Activated CD4-positive, alpha-beta memory T cell treated with anti-CD3 and anti-CD28 coated beads, Interleukin-2, amount 10 ng/mL, durations not matched to agents 7 days and 5 days (primary cell): ENCODE results near the gene FOXC1. TPM values are rescaled to one million over a fixed set of nuclear protein-coding genes. Genes with fewer than 3 reads are reported as not detected.

Experiments used
- CTCF ChIA-PET: fragments of 350-600 bp; sonication (Branson Sonifier 250); formaldehyde crosslinking; loops from one replicate; lab custom pipeline; 2021; ENCODE audit warnings: antibody characterized with exemption, inconsistent platforms; lab: Charles Lee
- POLR2A ChIA-PET: fragments of 350-600 bp; sonication (Branson Sonifier 250); formaldehyde crosslinking; loops from one replicate; lab custom pipeline; 2021; ENCODE audit warnings: antibody characterized with exemption; lab: Charles Lee
- DNase-seq: peaks from one replicate; pipeline ENCODE4 v3.0.0-alpha.2; 2020
- H3K27ac Mint-ChIP-seq: one replicate; pipeline ENCODE4 v1.8.0; 2021; ENCODE audit warnings: mild to moderate bottlenecking, mixed read lengths
- H3K27me3 Mint-ChIP-seq: one replicate; pipeline ENCODE4 v1.8.0; 2021; ENCODE audit warnings: mixed read lengths
- H3K36me3 Mint-ChIP-seq: one replicate; pipeline ENCODE4 v1.8.0; 2021; ENCODE audit warnings: low read depth, mixed read lengths
- H3K4me1 Mint-ChIP-seq: one replicate; pipeline ENCODE4 v1.8.0; 2021; ENCODE audit warnings: mixed read lengths
- H3K4me3 Mint-ChIP-seq: one replicate; pipeline ENCODE4 v1.8.0; 2021; ENCODE audit warnings: mild to moderate bottlenecking, mixed read lengths
- H3K9me3 Mint-ChIP-seq: one replicate; pipeline ENCODE4 v1.8.0; 2021; ENCODE audit warnings: mixed read lengths
- total RNA-seq, 2 experiments: library from RNA; stranded (reverse); gene quantifications; one replicate each; pipeline ENCODE4 v1.2.3, GENCODE V29; 2021

The FOXC1 gene
- total RNA-seq, 2 experiments from 2014 or later = 0.08 TPM; not detected in 1

DNA sequence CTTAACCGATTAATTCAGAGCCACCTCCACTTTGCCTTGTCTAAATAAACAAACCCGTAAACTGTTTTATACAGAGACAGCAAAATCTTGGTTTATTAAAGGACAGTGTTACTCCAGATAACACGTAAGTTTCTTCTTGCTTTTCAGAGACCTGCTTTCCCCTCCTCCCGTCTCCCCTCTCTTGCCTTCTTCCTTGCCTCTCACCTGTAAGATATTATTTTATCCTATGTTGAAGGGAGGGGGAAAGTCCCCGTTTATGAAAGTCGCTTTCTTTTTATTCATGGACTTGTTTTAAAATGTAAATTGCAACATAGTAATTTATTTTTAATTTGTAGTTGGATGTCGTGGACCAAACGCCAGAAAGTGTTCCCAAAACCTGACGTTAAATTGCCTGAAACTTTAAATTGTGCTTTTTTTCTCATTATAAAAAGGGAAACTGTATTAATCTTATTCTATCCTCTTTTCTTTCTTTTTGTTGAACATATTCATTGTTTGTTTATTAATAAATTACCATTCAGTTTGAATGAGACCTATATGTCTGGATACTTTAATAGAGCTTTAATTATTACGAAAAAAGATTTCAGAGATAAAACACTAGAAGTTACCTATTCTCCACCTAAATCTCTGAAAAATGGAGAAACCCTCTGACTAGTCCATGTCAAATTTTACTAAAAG, 2.7 kb downstream of the FOXC1 start:
- CTCF ChIA-PET = interaction anchor here (0.5 to 3.5 kb wide), 5 partner anchors 16 to 1515 kb away, joined by 3 to 14 read pairs (median 4); no protein-coding TSS in a partner anchor
- peak overlapping the region; percentile 68 for H3K4me3 Mint-ChIP-seq
- H3K9me3 Mint-ChIP-seq = no peaks in the 10 kb centered on the region

DNA sequence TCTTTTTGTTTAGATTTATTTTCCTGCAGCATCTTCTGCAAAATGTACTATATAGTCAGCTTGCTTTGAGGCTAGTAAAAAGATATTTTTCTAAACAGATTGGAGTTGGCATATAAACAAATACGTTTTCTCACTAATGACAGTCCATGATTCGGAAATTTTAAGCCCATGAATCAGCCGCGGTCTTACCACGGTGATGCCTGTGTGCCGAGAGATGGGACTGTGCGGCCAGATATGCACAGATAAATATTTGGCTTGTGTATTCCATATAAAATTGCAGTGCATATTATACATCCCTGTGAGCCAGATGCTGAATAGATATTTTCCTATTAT, 3.2 kb downstream of the FOXC1 start:
- Mint-ChIP-seq H3K27me3 (peaks cover 64% of the 10 kb centered on the region), H3K9me3 (no peaks in the 10 kb centered on the region), H3K4me1 (peaks cover 24% of the 10 kb centered on the region), H3K27ac (no peak overlapping the region), H3K4me3 (no peak overlapping the region), H3K36me3 (peaks cover 7% of the 10 kb centered on the region)
- ChIA-PET POLR2A (interaction anchor here (1.5 kb wide), 1 partner anchor 13 kb away, joined by 3 read pairs; no protein-coding TSS in a partner anchor), CTCF (interaction anchor here (1.8 to 3.5 kb wide), 2 partner anchors 17 to 89 kb away, joined by 6 to 14 read pairs; no protein-coding TSS in a partner anchor)
- no peak for DNase-seq

More for the DNA sequence above, 2.7 kb downstream of the FOXC1 start:
- POLR2A ChIA-PET = interaction anchor here (0.7 to 1.5 kb wide), 3 partner anchors 12 to 88 kb away, joined by 3 to 4 read pairs (median 3); no protein-coding TSS in a partner anchor
- peak overlapping the region; percentile 56 for H3K27ac Mint-ChIP-seq
- DNase-seq = no peak
- H3K4me1 Mint-ChIP-seq = peaks cover 29% of the 10 kb centered on the region
- H3K36me3 Mint-ChIP-seq = peaks cover 7% of the 10 kb centered on the region
- peaks cover 64% of the 10 kb centered on the region for H3K27me3 Mint-ChIP-seq

DNA sequence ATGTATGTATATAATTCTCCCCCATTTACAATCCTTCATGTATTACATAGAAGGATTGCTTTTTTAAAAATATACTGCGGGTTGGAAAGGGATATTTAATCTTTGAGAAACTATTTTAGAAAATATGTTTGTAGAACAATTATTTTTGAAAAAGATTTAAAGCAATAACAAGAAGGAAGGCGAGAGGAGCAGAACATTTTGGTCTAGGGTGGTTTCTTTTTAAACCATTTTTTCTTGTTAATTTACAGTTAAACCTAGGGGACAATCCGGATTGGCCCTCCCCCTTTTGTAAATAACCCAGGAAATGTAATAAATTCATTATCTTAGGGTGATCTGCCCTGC, 3.6 kb downstream of the FOXC1 start:
- Mint-ChIP-seq H3K9me3 (no peaks in the 10 kb centered on the region), H3K27me3 (peaks cover 64% of the 10 kb centered on the region), H3K36me3 (peaks cover 7% of the 10 kb centered on the region), H3K4me3 (no peak overlapping the region), H3K27ac (no peak overlapping the region), H3K4me1 (peaks cover 23% of the 10 kb centered on the region)
- ChIA-PET CTCF (interaction anchor here (3.5 kb wide), 1 partner anchor 17 kb away, joined by 14 read pairs; no protein-coding TSS in a partner anchor), POLR2A (no interaction called here)
- no peak for DNase-seq

DNA sequence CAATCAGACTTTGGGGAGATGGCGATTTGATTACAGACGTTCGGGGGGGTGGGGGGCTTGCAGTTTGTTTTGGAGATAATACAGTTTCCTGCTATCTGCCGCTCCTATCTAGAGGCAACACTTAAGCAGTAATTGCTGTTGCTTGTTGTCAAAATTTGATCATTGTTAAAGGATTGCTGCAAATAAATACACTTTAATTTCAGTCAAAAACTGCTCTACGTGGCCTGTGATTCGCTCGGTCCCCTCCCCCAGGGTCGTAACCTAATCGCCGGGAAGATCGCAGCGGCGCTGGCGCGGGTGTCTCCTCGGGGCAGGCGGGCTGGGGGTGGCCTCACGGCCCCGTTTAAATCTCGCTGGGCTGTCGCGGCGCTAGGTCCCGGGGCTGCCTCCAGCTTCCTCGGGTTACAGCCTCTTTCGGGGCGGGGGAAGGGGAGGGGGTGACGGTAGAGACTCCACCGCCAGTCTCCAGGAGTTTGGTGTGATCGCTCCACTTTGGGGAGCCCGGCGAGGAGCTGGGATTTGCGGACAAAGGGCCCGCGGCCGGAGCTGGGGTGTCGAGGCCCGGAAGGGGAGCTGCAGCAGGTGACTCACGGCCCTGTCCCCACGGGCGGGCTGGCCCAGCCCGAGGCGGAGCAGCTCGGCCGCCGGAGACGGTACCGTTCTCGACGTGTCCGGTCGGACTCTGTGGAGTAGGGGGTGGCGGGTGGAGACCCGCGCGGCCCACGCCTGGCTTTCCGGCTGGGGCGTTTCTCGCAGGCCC, 4.2 kb downstream of the FOXC1 start:
- Mint-ChIP-seq H3K4me3 (no peak overlapping the region), H3K9me3 (no peaks in the 10 kb centered on the region), H3K36me3 (peaks cover 4% of the 10 kb centered on the region), H3K27me3 (peaks cover 63% of the 10 kb centered on the region), H3K4me1 (peaks cover 18% of the 10 kb centered on the region), H3K27ac (no peak overlapping the region)
- no peak for DNase-seq
- CTCF ChIA-PET = interaction anchor here (1.0 kb wide), 1 partner anchor 1020 kb away, joined by 4 read pairs; no protein-coding TSS in a partner anchor
- POLR2A ChIA-PET = interaction anchor here (1.8 kb wide), 1 partner anchor 11 kb away, joined by 7 read pairs; no protein-coding TSS in a partner anchor

DNA sequence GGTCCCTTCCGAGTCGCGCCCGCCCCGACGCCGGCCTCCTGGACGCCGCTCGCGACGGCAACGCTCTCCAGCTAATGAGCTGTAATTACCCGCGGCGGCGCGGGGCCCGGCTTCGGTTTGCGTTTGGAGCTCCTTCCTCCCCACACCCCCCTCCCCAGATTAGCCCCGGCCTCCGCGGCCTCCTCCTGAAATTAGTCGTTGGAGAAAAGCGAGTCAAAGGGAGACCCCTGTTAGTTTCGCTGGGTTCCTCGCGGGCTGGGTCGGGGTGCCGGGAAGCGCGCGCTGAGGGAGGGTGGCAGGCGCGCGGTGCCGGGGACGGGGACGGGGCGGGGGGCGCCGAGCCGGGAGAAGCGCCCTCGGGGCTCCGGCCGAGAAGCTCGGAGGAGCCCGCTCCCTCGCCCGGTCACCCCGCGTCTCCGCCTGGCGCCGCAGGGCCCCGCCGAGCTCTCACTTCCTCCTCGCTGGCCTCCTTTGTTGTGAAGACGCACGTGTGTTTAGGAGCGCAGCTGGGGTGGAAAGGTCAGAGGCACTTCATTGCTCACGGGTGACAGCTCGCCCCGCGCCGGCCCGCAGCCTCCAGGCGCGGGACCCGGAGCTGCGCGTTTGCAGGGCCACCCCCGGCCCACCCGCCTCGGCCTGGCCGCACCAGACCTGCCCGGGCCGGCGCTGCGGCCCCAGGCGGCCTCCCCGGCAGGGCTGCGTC, 4.9 kb downstream of the FOXC1 start:
- Mint-ChIP-seq H3K36me3 (peaks cover 4% of the 10 kb centered on the region), H3K4me1 (peaks cover 16% of the 10 kb centered on the region), H3K27me3 (peaks cover 62% of the 10 kb centered on the region), H3K4me3 (no peak overlapping the region), H3K27ac (no peak overlapping the region), H3K9me3 (no peaks in the 10 kb centered on the region)
- ChIA-PET CTCF (interaction anchor here (1.0 kb wide), 1 partner anchor 1020 kb away, joined by 4 read pairs; no protein-coding TSS in a partner anchor), POLR2A (interaction anchor here (1.8 kb wide), 1 partner anchor 10 kb away, joined by 7 read pairs; no protein-coding TSS in a partner anchor)
- no peak for DNase-seq

DNA sequence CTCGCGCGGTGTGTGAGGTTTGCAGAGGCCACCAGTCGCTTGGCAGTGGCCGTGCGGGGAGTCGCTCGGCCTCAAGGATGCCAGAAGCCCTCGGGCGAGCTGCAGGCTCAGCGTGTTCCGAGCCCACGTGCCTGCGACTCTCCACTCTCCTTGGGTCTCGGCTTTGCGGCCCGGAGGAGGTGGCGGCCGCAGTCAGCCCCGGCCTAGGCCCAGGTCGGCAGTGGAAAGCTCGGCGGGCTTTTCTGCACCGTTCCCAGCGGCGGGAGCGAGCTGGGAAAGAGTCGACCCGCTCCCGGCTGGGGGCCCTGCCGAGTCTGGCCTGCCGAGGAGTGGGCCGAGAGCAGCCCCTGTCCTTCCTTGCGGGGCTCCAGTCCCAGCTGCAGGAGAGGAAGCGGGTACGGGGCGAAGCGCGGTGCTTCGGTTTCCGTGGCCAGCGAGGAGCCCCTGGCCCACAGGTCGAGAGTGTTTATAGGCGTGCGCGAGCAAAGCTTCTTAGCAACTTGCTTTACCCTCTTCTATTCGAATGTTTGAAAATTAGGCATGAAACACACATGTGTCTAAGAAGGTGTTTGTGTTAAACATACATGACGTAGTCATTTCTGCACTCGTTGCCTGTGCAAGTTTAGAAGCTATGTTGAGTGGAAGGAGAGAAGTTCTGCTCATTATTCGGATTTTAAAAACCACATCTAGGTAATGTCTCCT, 5.6 kb downstream of the FOXC1 start:
- no peak overlapping the region for H3K27ac Mint-ChIP-seq
- ChIA-PET CTCF (no interaction called here), POLR2A (interaction anchor here (1.8 kb wide), 1 partner anchor 10 kb away, joined by 7 read pairs; no protein-coding TSS in a partner anchor)
- DNase-seq = no peak
- H3K36me3 Mint-ChIP-seq = peaks cover 4% of the 10 kb centered on the region
- peaks cover 16% of the 10 kb centered on the region for H3K4me1 Mint-ChIP-seq
- peaks cover 65% of the 10 kb centered on the region for H3K27me3 Mint-ChIP-seq
- no peaks in the 10 kb centered on the region for H3K9me3 Mint-ChIP-seq
- no peak overlapping the region for H3K4me3 Mint-ChIP-seq

DNA sequence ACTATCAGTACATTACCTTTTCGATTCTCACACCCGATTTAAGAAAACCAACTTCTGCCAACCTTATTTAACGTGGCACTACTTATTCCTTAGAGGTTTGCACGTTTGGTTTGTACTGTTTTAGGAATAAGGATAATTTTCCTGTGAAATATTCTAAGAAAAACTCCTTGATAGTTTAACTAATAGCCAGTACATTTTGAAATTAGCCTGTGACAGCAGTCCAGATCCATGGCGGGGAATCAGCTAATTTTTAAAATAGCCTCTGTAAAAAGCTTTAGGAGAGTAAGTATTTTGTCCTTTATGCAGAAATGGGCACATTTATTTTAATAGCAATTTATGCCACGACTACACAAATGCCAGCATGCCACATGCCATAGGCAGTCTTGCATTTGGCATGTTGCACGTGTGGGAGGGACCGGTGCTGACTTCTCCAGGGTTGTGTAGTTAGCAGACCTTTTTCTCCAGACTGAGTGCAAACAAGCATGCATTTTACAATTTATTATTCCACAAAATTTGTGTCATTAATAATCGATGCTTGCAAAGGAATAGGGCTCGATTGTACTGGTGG, 6.2 kb downstream of the FOXC1 start:
- ChIA-PET POLR2A (no interaction called here), CTCF (interaction anchor here (1.1 kb wide), 1 partner anchor 20 kb away, joined by 3 read pairs; no protein-coding TSS in a partner anchor)
- no peaks in the 10 kb centered on the region for H3K9me3 Mint-ChIP-seq
- peaks cover 12% of the 10 kb centered on the region for H3K4me1 Mint-ChIP-seq
- peaks cover 62% of the 10 kb centered on the region for H3K27me3 Mint-ChIP-seq
- peaks cover 4% of the 10 kb centered on the region for H3K36me3 Mint-ChIP-seq
- no peak overlapping the region for H3K4me3 Mint-ChIP-seq
- DNase-seq = no peak
- H3K27ac Mint-ChIP-seq = no peak overlapping the region

DNA sequence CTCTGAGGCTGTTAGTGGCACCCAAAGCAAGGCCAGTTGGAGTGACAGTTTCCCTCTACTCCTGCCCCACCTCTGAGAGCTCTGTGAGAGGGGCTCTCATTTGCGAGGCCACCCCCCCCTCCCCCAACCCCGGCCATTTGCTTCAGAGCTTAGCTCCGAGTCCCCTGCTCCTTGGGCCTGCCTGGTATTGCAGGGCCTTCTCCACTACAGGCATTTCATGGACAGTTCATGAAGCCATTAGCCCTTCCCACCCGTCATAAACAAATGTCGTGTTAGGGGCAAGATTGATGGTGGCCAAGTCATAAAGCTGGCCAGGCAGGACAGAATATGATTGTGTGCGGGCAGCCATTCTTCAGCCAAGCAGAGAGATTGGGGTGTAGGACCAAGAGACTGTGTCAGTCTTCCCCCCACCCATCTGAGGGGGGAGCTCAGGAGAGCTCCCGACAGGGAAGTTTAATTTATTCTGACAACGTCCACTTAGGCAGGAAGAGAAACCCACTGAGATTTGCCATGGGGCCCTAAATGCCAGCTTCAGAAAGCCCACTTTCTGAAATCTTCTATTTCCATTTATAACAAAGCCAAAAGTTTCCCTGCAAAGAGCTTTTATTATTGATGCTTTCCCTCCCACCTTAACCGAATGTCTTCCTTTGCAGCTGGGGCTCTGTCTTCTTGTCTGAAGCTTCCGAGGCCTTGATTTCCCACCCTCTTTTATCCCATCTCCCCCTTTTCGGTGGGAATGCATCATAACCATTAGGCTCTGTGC, 7.2 kb downstream of the FOXC1 start:
- Mint-ChIP-seq H3K9me3 (no peaks in the 10 kb centered on the region), H3K4me1 (peaks cover 11% of the 10 kb centered on the region), H3K4me3 (no peak overlapping the region), H3K27ac (no peak overlapping the region), H3K36me3 (peaks cover 3% of the 10 kb centered on the region), H3K27me3 (peaks cover 68% of the 10 kb centered on the region)
- DNase-seq = no peak
- POLR2A ChIA-PET = no interaction called here
- CTCF ChIA-PET = interaction anchor here (1.0 to 1.1 kb wide), 2 partner anchors 21 to 1018 kb away, joined by 3 to 4 read pairs; no protein-coding TSS in a partner anchor

DNA sequence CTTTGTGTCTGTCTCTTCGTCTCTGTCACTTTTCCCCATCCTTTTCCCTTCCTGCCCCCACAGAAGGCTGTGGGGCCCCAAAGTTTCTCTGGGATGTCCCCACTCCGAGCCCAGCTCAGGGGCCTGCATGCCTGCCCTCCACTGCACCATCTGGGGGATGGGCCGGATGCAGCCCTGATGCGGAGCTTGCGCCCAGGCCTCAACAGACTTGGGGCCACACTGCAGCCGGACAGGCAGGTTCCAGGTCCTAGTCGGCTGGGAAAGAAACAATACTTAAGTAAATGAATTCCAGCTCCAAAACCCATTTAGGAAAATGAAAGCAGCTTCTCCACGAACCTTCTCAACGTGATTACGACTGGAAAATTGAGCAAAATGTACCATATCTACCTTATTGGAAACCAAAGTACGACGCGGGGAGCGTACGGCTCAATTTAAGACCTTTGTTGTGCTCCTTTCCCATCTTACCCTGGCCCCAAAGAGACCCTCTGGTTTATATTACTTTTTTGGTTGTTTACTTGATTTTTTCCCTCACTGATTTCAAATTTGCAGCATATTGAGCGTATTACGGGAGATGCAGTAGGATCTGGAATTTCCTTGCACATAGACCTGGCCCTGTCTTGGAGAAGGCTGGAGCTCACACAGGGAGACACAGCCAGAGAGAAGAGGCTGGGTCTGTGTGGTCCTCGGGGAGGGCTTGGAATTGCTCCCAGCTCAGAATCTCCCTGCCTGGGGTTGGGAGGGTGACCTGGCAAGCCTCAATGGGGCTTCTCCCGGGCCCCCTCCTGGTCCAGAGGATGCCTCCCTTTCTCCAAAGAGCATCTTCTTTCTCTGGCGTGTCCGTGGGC, 8.0 kb downstream of the FOXC1 start:
- ChIA-PET POLR2A (no interaction called here), CTCF (interaction anchor here (1.0 kb wide), 1 partner anchor 1017 kb away, joined by 4 read pairs; no protein-coding TSS in a partner anchor)
- no peaks in the 10 kb centered on the region for H3K9me3 Mint-ChIP-seq
- H3K27ac Mint-ChIP-seq = no peak overlapping the region
- no peak for DNase-seq
- H3K27me3 Mint-ChIP-seq = peaks cover 68% of the 10 kb centered on the region
- no peaks in the 10 kb centered on the region for H3K36me3 Mint-ChIP-seq
- peaks cover 5% of the 10 kb centered on the region for H3K4me1 Mint-ChIP-seq
- H3K4me3 Mint-ChIP-seq = no peak overlapping the region

DNA sequence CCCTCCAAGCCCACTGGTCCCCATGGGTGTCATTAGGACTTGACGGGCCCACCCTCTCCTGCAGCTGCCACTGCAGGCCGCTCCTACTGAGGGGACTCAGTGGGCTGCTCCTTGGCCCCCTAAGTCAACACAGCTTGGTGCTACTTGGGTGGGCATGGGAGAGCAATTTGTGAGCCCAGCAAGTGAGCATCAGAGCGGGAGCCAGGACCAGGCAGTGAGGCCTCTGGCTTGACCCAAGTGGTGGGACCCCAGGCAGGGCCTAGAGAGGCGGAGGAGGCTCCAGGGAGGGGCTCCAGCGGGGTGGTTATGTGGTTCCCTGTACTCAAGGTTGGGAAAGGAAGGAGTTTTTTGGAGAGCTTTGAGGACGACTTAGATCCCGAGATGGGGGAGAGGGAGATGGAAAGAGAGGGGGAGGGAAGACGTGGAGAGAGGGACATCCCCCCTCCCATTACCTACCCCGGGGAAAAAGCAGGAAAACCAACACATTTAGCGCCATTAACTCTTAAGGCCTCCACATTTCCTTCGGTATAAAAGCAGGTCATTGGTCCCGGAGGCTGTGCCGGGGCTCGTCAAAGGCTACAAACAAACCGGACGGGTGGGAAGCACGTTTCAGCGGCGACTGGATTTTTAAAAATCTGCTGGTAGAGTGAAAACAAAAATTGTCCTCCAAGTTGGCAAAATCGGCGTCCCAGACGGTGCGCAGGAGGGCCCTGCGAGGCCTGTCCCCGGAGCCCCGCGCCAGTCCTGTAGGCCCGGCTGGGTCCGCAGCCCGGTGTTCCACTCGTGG, 8.8 kb downstream of the FOXC1 start:
- DNase-seq = no peak
- ChIA-PET CTCF (no interaction called here), POLR2A (no interaction called here)
- Mint-ChIP-seq H3K36me3 (no peaks in the 10 kb centered on the region), H3K9me3 (no peaks in the 10 kb centered on the region), H3K4me3 (no peak overlapping the region), H3K27ac (no peak overlapping the region), H3K27me3 (peaks cover 67% of the 10 kb centered on the region), H3K4me1 (peaks cover 3% of the 10 kb centered on the region)
